Parathyroid adenoma (tissue), 2 donors: ENCODE data around the gene GAS6.

Source experiments
- H2AFZ ChIP-seq: fragments of 300-600 bp; sonication (generic); one replicate; pipeline ENCODE4 v1.7.0; 2017; ENCODE audit warnings: antibody characterized with exemption, mild to moderate bottlenecking
- H3K27ac ChIP-seq: fragments of 300-600 bp; sonication (generic); one replicate; pipeline ENCODE4 v1.7.0; 2017
- H3K27me3 ChIP-seq: fragments of 300-600 bp; sonication (generic); one replicate; pipeline ENCODE4 v1.7.0; 2017; ENCODE audit warnings: low read length; ENCODE audit not compliant: control insufficient read depth, insufficient read depth
- H3K36me3 ChIP-seq: fragments of 300-600 bp; sonication (generic); one replicate; pipeline ENCODE4 v1.7.0; 2017; ENCODE audit warnings: low read length; ENCODE audit not compliant: control insufficient read depth, insufficient read depth
- H3K4me1 ChIP-seq: fragments of 300-600 bp; sonication (generic); one replicate; pipeline ENCODE4 v1.7.0; 2017; ENCODE audit warnings: control low read depth
- H3K4me2 ChIP-seq: fragments of 300-600 bp; sonication (generic); one replicate; pipeline ENCODE4 v1.7.0; 2017; ENCODE audit warnings: low read length
- H3K4me3 ChIP-seq: fragments of 300-600 bp; sonication (generic); one replicate; pipeline ENCODE4 v1.7.0; 2017; ENCODE audit warnings: low read depth, low read length
- H3K79me2 ChIP-seq: fragments of 300-600 bp; sonication (generic); one replicate; pipeline ENCODE4 v1.7.0; 2017; ENCODE audit warnings: control low read depth
- H3K9ac ChIP-seq: fragments of 300-600 bp; sonication (generic); one replicate; pipeline ENCODE4 v1.7.0; 2017; ENCODE audit warnings: mild to moderate bottlenecking
- H3K9me3 ChIP-seq: fragments of 300-600 bp; sonication (generic); one replicate; pipeline ENCODE4 v1.7.0; 2017; ENCODE audit warnings: low read length; ENCODE audit not compliant: control insufficient read depth
- CTCF ChIP-seq: fragments of 300-600 bp; sonication (generic); IDR thresholded peaks from one replicate; pipeline ENCODE4 v1.7.0; 2017; ENCODE audit warnings: antibody characterized with exemption, mild to moderate bottlenecking
- donor health status: primary hyperparathyroidism.

GAS6 gene

GRCh38 chr13:113805431-113806103, 58.3 kb downstream of the GAS6 start:
- Histone ChIP-seq H3K4me1 (no peaks in the 10 kb centered on the region), H3K79me2 (no peaks in the 10 kb centered on the region), H3K9ac (no peak overlapping the region), H3K4me3 (no peak overlapping the region), H3K27ac (no peak overlapping the region), H3K4me2 (no peak overlapping the region), H3K27me3 (no peaks in the 10 kb centered on the region), H3K36me3 (no peaks in the 10 kb centered on the region), H3K9me3 (no peaks in the 10 kb centered on the region), H2AFZ (no peak overlapping the region)
- no peak for TF ChIP-seq CTCF

- Histone ChIP-seq H3K27ac (no peak overlapping the region), H3K4me1 (no peaks in the 10 kb centered on the region), H3K79me2 (no peaks in the 10 kb centered on the region), H3K9ac (no peak overlapping the region), H3K9me3 (no peaks in the 10 kb centered on the region), H3K27me3 (no peaks in the 10 kb centered on the region), H3K4me3 (no peak overlapping the region), H3K4me2 (no peak overlapping the region), H2AFZ (no peak overlapping the region), H3K36me3 (no peaks in the 10 kb centered on the region)
- no peak for TF ChIP-seq CTCF
Measured at GRCh38 chr13:113804703-113805430, 59.0 kb downstream of the GAS6 start.

- H3K27ac ChIP-seq, result no peak overlapping the region
- no peaks in the 10 kb centered on the region for H3K4me1 ChIP-seq
- no peaks in the 10 kb centered on the region for H3K36me3 ChIP-seq
- H2AFZ ChIP-seq, result no peak overlapping the region
- H3K9ac ChIP-seq, result no peak overlapping the region
- TF ChIP-seq CTCF, result no peak
- H3K79me2 ChIP-seq, result no peaks in the 10 kb centered on the region
- H3K9me3 ChIP-seq, result no peaks in the 10 kb centered on the region
- no peaks in the 10 kb centered on the region for H3K27me3 ChIP-seq
- no peak overlapping the region for H3K4me2 ChIP-seq
- no peak overlapping the region for H3K4me3 ChIP-seq
Measured at GRCh38 chr13:113804017-113804702, 59.7 kb downstream of the GAS6 start.

- no peak for TF ChIP-seq CTCF
Measured at GRCh38 chr13:113803409-113804016, 60.4 kb downstream of the GAS6 start.

More at GRCh38 chr13:113803409-113804016, 60.4 kb downstream of the GAS6 start:
- Histone ChIP-seq H3K4me3 (no peak overlapping the region), H3K4me2 (no peak overlapping the region), H3K4me1 (no peaks in the 10 kb centered on the region), H2AFZ (no peak overlapping the region), H3K9me3 (no peaks in the 10 kb centered on the region), H3K27me3 (no peaks in the 10 kb centered on the region), H3K9ac (no peak overlapping the region), H3K79me2 (no peaks in the 10 kb centered on the region), H3K27ac (no peak overlapping the region), H3K36me3 (no peaks in the 10 kb centered on the region)
